ENCODE measurements around the gene ALG2. TPM values are rescaled to one million over a fixed set of nuclear protein-coding genes. Genes with fewer than 3 reads are reported as not detected.

The ALG2 gene
- total and polyA plus RNA-seq, 5 donors from 2014 or later, result 17.1 to 35.2 (median 29.2) TPM

- Mint-ChIP-seq H3K4me3 (no peak overlapping the region), H3K27me3 (peaks cover 21% of the 10 kb centered on the region), H3K9me3 (peaks cover 0 to 3% (median 0%) of the 10 kb centered on the region in 7 donors), H3K36me3 (peaks cover 7% of the 10 kb centered on the region), H3K27ac (no peak overlapping the region), H3K4me1 (no peaks in the 10 kb centered on the region)
- Histone ChIP-seq H3K36me3 (ENCODE audit: control insufficient read depth, insufficient read depth, low read length) (no peaks in the 10 kb centered on the region), H3K4me3 (ENCODE audit: low read depth, low read length) (no peak overlapping the region), H3K27me3 (ENCODE audit: control insufficient read depth, insufficient read depth, low read length) (no peaks in the 10 kb centered on the region), H3K9me3 (ENCODE audit: control insufficient read depth in 2 of 2, low read length in 2 of 2) (no peaks in the 10 kb centered on the region), H3K4me1 (ENCODE audit: control insufficient read depth, insufficient read depth, low read length, poor library complexity, severe bottlenecking) (no peaks in the 10 kb centered on the region), H3K27ac (ENCODE audit: insufficient read depth, low read length, poor library complexity, severe bottlenecking) (no peak overlapping the region)
- DNase-seq, result no peak
- ATAC-seq (ENCODE audit: low read depth in 2 of 2), result no peak
Observed at GRCh38 chr9:99169982-99170761, 51.6 kb downstream of the ALG2 start.

- ATAC-seq (ENCODE audit: low read depth in 2 of 2) (no peak), DNase-seq (no peak)
- H3K36me3 Mint-ChIP-seq, result peaks cover 7% of the 10 kb centered on the region
- no peak overlapping the region for H3K4me3 Mint-ChIP-seq
- H3K27me3 ChIP-seq (ENCODE audit: control insufficient read depth, insufficient read depth, low read length), result no peaks in the 10 kb centered on the region
- peaks cover 23% of the 10 kb centered on the region for H3K27me3 Mint-ChIP-seq
- no peak overlapping the region for H3K27ac ChIP-seq (ENCODE audit: insufficient read depth, low read length, poor library complexity, severe bottlenecking)
- H3K27ac Mint-ChIP-seq, result no peak overlapping the region
- no peak overlapping the region for H3K4me3 ChIP-seq (ENCODE audit: low read depth, low read length)
- no peaks in the 10 kb centered on the region for H3K9me3 ChIP-seq (ENCODE audit: control insufficient read depth in 2 of 2, low read length in 2 of 2)
- H3K9me3 Mint-ChIP-seq, result peaks cover 0 to 3% (median 0%) of the 10 kb centered on the region in 7 donors
- H3K4me1 ChIP-seq (ENCODE audit: control insufficient read depth, insufficient read depth, low read length, poor library complexity, severe bottlenecking), result no peaks in the 10 kb centered on the region
- no peaks in the 10 kb centered on the region for H3K4me1 Mint-ChIP-seq
- no peaks in the 10 kb centered on the region for H3K36me3 ChIP-seq (ENCODE audit: control insufficient read depth, insufficient read depth, low read length)
Observed at GRCh38 chr9:99169086-99169485, 52.7 kb downstream of the ALG2 start.

- no peak for ATAC-seq (ENCODE audit: low read depth in 2 of 2)
- no peak overlapping the region for H3K27ac Mint-ChIP-seq
- H3K27ac ChIP-seq (ENCODE audit: insufficient read depth, low read length, poor library complexity, severe bottlenecking), result no peak overlapping the region
Observed at GRCh38 chr9:99167694-99168093, 54.0 kb downstream of the ALG2 start.

GRCh38 chr9:99167119-99167518 lies 54.6 kb downstream of the ALG2 start:
- Histone ChIP-seq H3K27ac (ENCODE audit: insufficient read depth, low read length, poor library complexity, severe bottlenecking) (no peak overlapping the region), H3K4me3 (ENCODE audit: low read depth, low read length) (no peak overlapping the region), H3K9me3 (ENCODE audit: control insufficient read depth in 2 of 2, low read length in 2 of 2) (no peaks in the 10 kb centered on the region), H3K36me3 (ENCODE audit: control insufficient read depth, insufficient read depth, low read length) (no peaks in the 10 kb centered on the region), H3K27me3 (ENCODE audit: control insufficient read depth, insufficient read depth, low read length) (peaks cover 2% of the 10 kb centered on the region), H3K4me1 (ENCODE audit: control insufficient read depth, insufficient read depth, low read length, poor library complexity, severe bottlenecking) (no peaks in the 10 kb centered on the region)
- no peak for ATAC-seq (ENCODE audit: low read depth in 2 of 2)
- Mint-ChIP-seq H3K27ac (no peak overlapping the region), H3K36me3 (peaks cover 7% of the 10 kb centered on the region), H3K9me3 (peaks cover 0 to 3% (median 0%) of the 10 kb centered on the region in 7 donors), H3K4me1 (peaks cover 5 to 6% (median 5%) of the 10 kb centered on the region in 4 donors), H3K27me3 (peaks cover 27% of the 10 kb centered on the region), H3K4me3 (no peak overlapping the region)
- DNase-seq, result no peak

More at GRCh38 chr9:99167694-99168093, 54.0 kb downstream of the ALG2 start:
- Histone ChIP-seq H3K9me3 (ENCODE audit: control insufficient read depth in 2 of 2, low read length in 2 of 2) (no peaks in the 10 kb centered on the region), H3K27me3 (ENCODE audit: control insufficient read depth, insufficient read depth, low read length) (no peaks in the 10 kb centered on the region), H3K36me3 (ENCODE audit: control insufficient read depth, insufficient read depth, low read length) (no peaks in the 10 kb centered on the region), H3K4me3 (ENCODE audit: low read depth, low read length) (no peak overlapping the region), H3K4me1 (ENCODE audit: control insufficient read depth, insufficient read depth, low read length, poor library complexity, severe bottlenecking) (no peaks in the 10 kb centered on the region)
- DNase-seq, result no peak
- Mint-ChIP-seq H3K27me3 (peaks cover 24% of the 10 kb centered on the region), H3K9me3 (peaks cover 0 to 3% (median 0%) of the 10 kb centered on the region in 7 donors), H3K4me3 (no peak overlapping the region), H3K36me3 (peaks cover 7% of the 10 kb centered on the region), H3K4me1 (peaks cover 3% of the 10 kb centered on the region in 4 donors)

Other genes starting within 250 kb of the ALG2 start
- gene TGFBR1, start 116.8 kb downstream of the ALG2 start, total RNA-seq, result 24.9 TPM
- 10 to 100 TPM; 18.0 to 27.0 (median 18.9) TPM for gene TGFBR1, start 116.8 kb downstream of the ALG2 start, polyA plus RNA-seq
- 76.2 TPM for gene SEC61B, start 340 bp upstream of the ALG2 start, total RNA-seq
- 100 to 1,000 TPM; 343 to 400 (median 367) TPM for gene SEC61B, start 340 bp upstream of the ALG2 start, polyA plus RNA-seq